Measurements from ENCODE around the gene FBXL13.
"Not testable (repeated sequence)": the region's sequence is repeated elsewhere in the genome, so short reads cannot be mapped to it uniquely, and the experiment has no call there.

Gene FBXL13

DNA sequence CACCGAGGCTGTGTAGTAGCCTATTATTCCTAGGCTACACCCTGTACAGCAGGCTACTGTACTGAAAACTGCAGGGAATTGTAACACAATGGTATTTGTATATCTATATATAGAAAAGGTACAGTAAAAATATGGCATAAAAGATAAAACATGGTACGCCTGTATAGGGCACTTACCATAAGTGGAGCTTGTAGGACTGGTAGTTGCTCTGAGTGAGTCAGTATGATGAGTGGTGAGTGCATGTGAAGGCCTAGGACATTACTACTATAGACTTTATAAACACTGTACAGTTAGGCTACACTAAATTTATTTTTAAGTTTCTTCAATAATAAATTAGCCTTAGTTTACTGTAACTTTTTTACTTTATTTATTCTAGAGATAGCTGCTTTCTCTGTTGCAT is 285.8 kb downstream of the FBXL13 start:
- H3K9me3 ChIP-seq; H3K36me3 ChIP-seq; H3K27ac ChIP-seq; H3K4me1 ChIP-seq (ENCODE audit: control insufficient read depth in 1 of 2, insufficient read depth in 1 of 2, low read depth in 1 of 2, low read length in 1 of 2); H3K27me3 ChIP-seq; H3K4me3 ChIP-seq (ENCODE audit: low read depth in 1 of 2, low read length in 1 of 2): not testable (repeated sequence)

DNA sequence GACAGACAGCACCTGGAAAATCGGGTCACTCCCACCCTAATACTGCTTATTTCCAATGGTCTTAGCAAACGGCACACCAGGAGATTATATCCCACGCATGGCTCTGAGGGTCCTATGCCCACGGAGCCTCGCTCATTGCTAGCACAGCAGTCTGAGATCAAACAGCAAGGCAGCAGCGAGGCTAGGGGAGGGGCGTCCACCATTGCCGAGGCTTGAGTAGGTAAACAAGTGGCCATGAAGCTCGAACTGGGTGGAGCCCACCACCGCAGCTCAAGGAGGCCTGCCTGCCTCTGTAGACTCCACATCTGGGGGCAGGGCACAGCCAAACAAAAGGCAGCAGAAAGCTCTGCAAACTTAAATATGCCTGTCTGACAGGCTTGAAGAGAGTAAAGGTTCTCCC is 293.7 kb downstream of the FBXL13 start:
- H3K4me3 ChIP-seq (ENCODE audit: low read depth in 1 of 2, low read length in 1 of 2); H3K27ac ChIP-seq; H3K36me3 ChIP-seq; H3K9me3 ChIP-seq; H3K27me3 ChIP-seq; H3K4me1 ChIP-seq (ENCODE audit: control insufficient read depth in 1 of 2, insufficient read depth in 1 of 2, low read depth in 1 of 2, low read length in 1 of 2): not testable (repeated sequence)

DNA sequence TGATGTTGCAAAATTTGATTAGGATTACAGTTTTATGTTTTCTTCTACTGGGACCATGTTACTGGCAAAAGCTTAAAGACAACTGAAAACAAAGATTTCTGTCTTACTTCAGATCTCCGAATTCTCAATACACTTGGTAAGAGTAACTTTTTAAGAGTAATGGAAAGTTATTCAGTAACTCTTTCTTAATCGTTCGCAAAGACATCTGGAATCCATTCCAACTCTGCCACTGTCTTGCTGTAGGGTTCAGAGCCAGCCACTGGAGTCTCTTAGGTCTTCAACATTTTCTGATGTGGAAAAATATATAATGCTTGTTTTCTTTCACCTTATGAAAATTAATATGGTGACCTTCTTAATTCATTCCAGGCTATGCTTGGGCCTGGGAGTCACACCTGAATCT is 295.9 kb downstream of the FBXL13 start:
- not testable (repeated sequence) for H3K4me3 ChIP-seq (ENCODE audit: low read depth in 1 of 2, low read length in 1 of 2); H3K27ac ChIP-seq; H3K27me3 ChIP-seq; H3K9me3 ChIP-seq; H3K36me3 ChIP-seq; H3K4me1 ChIP-seq (ENCODE audit: control insufficient read depth in 1 of 2, insufficient read depth in 1 of 2, low read depth in 1 of 2, low read length in 1 of 2)

DNA sequence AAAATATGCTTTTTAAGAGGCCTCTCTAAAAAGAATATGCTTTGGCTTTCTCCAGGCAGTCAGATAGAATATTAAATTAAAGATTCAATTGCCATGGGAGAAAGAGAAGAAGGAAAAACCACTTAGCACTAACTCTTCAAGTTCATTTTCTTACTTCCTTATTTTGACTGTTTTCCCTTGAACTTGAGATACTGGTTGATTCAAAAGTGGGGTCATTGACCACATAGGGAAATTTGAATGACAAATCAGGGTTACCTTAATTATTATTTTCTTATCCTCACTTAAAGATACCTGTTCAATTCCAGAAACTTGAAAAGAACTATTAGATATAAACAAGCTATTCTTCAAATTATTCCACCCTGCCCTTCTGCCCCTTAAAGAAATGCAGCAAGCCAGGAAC is 298.4 kb downstream of the FBXL13 start:
- not testable (repeated sequence) for H3K27me3 ChIP-seq, H3K36me3 ChIP-seq, H3K27ac ChIP-seq

DNA sequence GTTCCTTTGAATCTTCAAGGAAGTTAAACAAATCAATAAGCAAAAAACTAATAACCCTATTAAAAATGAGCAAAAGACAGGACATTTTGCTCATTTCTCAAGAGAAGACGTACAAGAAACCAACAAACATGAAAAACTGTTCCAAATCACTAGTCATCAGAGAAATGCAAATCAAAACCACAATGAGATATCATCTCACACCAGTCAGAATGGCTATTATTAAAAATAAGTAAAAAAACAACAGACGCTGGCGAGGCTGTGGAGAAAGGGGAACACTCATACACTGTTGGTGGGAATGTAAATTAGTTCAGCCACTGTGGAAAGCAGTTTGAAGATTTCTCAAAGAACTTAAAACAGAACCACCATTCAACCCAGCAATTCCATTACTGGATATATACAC is 304.1 kb downstream of the FBXL13 start:
- H3K27me3 ChIP-seq; H3K36me3 ChIP-seq; H3K4me3 ChIP-seq (ENCODE audit: low read depth in 1 of 2, low read length in 1 of 2); H3K27ac ChIP-seq; H3K9me3 ChIP-seq; H3K4me1 ChIP-seq (ENCODE audit: control insufficient read depth in 1 of 2, insufficient read depth in 1 of 2, low read depth in 1 of 2, low read length in 1 of 2): not testable (repeated sequence)

More for the DNA sequence above, 298.4 kb downstream of the FBXL13 start:
- H3K9me3 ChIP-seq; H3K4me1 ChIP-seq (ENCODE audit: control insufficient read depth in 1 of 2, insufficient read depth in 1 of 2, low read depth in 1 of 2, low read length in 1 of 2); H3K4me3 ChIP-seq (ENCODE audit: low read depth in 1 of 2, low read length in 1 of 2): not testable (repeated sequence)

DNA sequence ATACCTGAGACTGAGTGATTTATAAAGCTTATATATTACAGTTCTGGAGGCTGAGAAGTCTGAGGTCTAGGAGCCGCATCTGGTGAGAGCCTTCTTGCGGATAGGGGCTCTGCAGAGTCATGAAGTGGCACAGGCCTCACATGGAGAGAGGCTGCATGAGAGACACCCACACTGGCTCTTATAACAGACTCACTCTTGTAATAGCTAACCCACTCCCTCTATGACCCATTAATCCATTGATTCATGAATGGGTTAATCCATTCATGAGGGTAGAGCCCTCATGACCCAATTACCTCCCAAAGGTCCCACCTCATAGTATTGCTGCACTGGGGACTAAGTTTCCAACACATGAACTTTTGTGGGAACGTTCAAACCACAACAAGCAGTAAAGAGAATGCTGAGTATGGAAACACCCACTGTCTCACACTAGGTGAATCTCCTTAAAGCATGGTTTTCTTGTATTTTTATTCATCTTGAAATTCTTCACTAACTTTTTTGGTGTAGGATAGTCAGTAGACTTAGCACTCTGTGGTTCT is 304.9 kb downstream of the FBXL13 start:
- not testable (repeated sequence) for H3K4me1 ChIP-seq (ENCODE audit: control insufficient read depth in 1 of 2, insufficient read depth in 1 of 2, low read depth in 1 of 2, low read length in 1 of 2); H3K27ac ChIP-seq; H3K9me3 ChIP-seq; H3K27me3 ChIP-seq; H3K36me3 ChIP-seq; H3K4me3 ChIP-seq (ENCODE audit: low read depth in 1 of 2, low read length in 1 of 2)

DNA sequence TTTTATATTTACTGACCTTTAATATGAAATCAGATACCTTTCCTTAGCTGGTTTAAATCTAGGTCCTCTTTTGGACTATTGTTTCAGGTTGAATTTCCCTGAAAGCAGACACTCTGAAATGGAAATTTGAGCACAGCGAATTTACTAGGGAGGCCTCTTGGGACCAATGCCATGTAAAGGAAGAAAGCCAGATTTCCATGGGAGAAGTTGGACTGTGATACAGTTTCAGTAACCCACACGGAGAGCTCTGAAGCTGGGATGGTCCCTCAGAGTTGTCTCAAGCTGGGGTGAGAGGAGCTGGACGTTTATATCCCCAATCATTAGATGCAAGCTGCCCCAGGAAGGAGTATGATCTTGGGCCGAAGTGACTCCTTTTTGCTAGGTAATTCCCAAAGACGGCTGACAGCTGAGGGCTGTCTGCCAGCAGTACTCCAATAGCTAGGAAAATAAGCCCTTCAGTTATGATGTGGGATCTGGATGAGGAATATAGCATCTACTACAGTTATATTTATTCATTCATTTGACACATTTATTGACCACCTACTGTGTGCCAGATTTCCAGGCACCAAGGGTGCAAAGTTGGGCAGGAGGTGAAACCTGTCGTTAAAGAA is 311.2 kb downstream of the FBXL13 start:
- H3K4me1 ChIP-seq (ENCODE audit: control insufficient read depth in 1 of 2, insufficient read depth in 1 of 2, low read depth in 1 of 2, low read length in 1 of 2); H3K27ac ChIP-seq; H3K9me3 ChIP-seq; H3K27me3 ChIP-seq; H3K36me3 ChIP-seq; H3K4me3 ChIP-seq (ENCODE audit: low read depth in 1 of 2, low read length in 1 of 2): not testable (repeated sequence)
